Activated T-helper 1 cell treated with anti-CD3 and anti-CD28 coated beads, Interleukin-12 subunit alpha, Interleukin-12 subunit beta, Interleukin-2, Interleukin-4 antibody, amounts not matched to agents 30 ng/mL and 10 ng/mL and 1 ng/mL, durations not matched to agents 14 hours and 24 hours and 36 hours (primary cell): ENCODE data around the gene CHST2. TPM values are rescaled to one million over a fixed set of nuclear protein-coding genes. Genes with fewer than 3 reads are reported as not detected.

ENCODE experiments used
- DNase-seq: peaks from one replicate; pipeline ENCODE4 v3.0.0; 2021; ENCODE audit warnings: low spot score
- H3K27ac Mint-ChIP-seq: one replicate; pipeline ENCODE4 v1.8.0; 2021; ENCODE audit warnings: mild to moderate bottlenecking, mixed read lengths
- H3K27me3 Mint-ChIP-seq: one replicate; pipeline ENCODE4 v1.8.0; 2022; ENCODE audit warnings: mild to moderate bottlenecking, moderate library complexity, mixed read lengths; ENCODE audit not compliant: insufficient read depth
- H3K36me3 Mint-ChIP-seq: one replicate; pipeline ENCODE4 v1.8.0; 2021; ENCODE audit warnings: low read depth, mixed read lengths
- H3K4me1 Mint-ChIP-seq: one replicate; pipeline ENCODE4 v1.8.0; 2021; ENCODE audit warnings: low read depth, mixed read lengths
- H3K4me3 Mint-ChIP-seq: one replicate; pipeline ENCODE4 v1.8.0; 2021; ENCODE audit warnings: mild to moderate bottlenecking, moderate library complexity, mixed read lengths
- H3K9me3 Mint-ChIP-seq: one replicate; pipeline ENCODE4 v1.8.0; 2021; ENCODE audit warnings: mixed read lengths
- intact Hi-C: fragments of 100-400 bp; cut with micrococcal nuclease; formaldehyde crosslinking; loops from one replicate; pipeline ENCODE4 v1.15.1; 2024
- total RNA-seq: library from RNA; stranded (reverse); gene quantifications from 2 replicates; pipeline ENCODE4 v1.2.3, GENCODE V29; 2022

Gene CHST2
- total RNA-seq, 1 donor from 2014 or later = 11.4 TPM

- DNase-seq = no peak
- no peak overlapping the region for H3K4me3 Mint-ChIP-seq
These were observed 34.5 kb upstream of the CHST2 start for GRCh38 chr3:143084856-143085731.

GRCh38 chr3:143088835-143089234 is 30.7 kb upstream of the CHST2 start:
- Mint-ChIP-seq H3K27me3 (peaks cover 2% of the 10 kb centered on the region), H3K4me3 (no peak overlapping the region), H3K36me3 (no peaks in the 10 kb centered on the region), H3K27ac (no peak overlapping the region), H3K9me3 (no peaks in the 10 kb centered on the region), H3K4me1 (no peaks in the 10 kb centered on the region)
- no peak for DNase-seq
- intact Hi-C loops = no loop called here

More at GRCh38 chr3:143084856-143085731, 34.5 kb upstream of the CHST2 start:
- no peaks in the 10 kb centered on the region for H3K9me3 Mint-ChIP-seq
- H3K27me3 Mint-ChIP-seq = peaks cover 3% of the 10 kb centered on the region
- intact Hi-C loops = no loop called here
- H3K27ac Mint-ChIP-seq = no peak overlapping the region
- H3K4me1 Mint-ChIP-seq = peaks cover 12% of the 10 kb centered on the region
- H3K36me3 Mint-ChIP-seq = peaks cover 2% of the 10 kb centered on the region

- Mint-ChIP-seq H3K4me3 (no peak overlapping the region), H3K27ac (no peak overlapping the region), H3K36me3 (no peaks in the 10 kb centered on the region), H3K9me3 (no peaks in the 10 kb centered on the region), H3K4me1 (no peaks in the 10 kb centered on the region), H3K27me3 (peaks cover 2% of the 10 kb centered on the region)
- no peak for DNase-seq
- intact Hi-C loops = no loop called here
These were observed 29.6 kb upstream of the CHST2 start for GRCh38 chr3:143089965-143090364.

GRCh38 chr3:143090486-143090885 is 29.1 kb upstream of the CHST2 start:
- Mint-ChIP-seq H3K9me3 (no peaks in the 10 kb centered on the region), H3K4me3 (no peak overlapping the region), H3K36me3 (no peaks in the 10 kb centered on the region), H3K27ac (no peak overlapping the region), H3K4me1 (no peaks in the 10 kb centered on the region), H3K27me3 (peaks cover 2% of the 10 kb centered on the region)
- intact Hi-C loops = no loop called here
- no peak for DNase-seq

- H3K4me1 Mint-ChIP-seq = no peaks in the 10 kb centered on the region
- peaks cover 3% of the 10 kb centered on the region for H3K27me3 Mint-ChIP-seq
- H3K4me3 Mint-ChIP-seq = no peak overlapping the region
- no peak overlapping the region for H3K27ac Mint-ChIP-seq
- no peaks in the 10 kb centered on the region for H3K36me3 Mint-ChIP-seq
- intact Hi-C loops = no loop called here
- no peak for DNase-seq
- H3K9me3 Mint-ChIP-seq = no peaks in the 10 kb centered on the region
These were observed 28.4 kb upstream of the CHST2 start for GRCh38 chr3:143090976-143091837.

GRCh38 chr3:143092191-143092590 is 27.4 kb upstream of the CHST2 start:
- intact Hi-C loops = no loop called here
- H3K27ac Mint-ChIP-seq = no peak overlapping the region
- no peak overlapping the region for H3K4me3 Mint-ChIP-seq
- peaks cover 3% of the 10 kb centered on the region for H3K27me3 Mint-ChIP-seq
- DNase-seq = no peak
- no peaks in the 10 kb centered on the region for H3K36me3 Mint-ChIP-seq
- H3K4me1 Mint-ChIP-seq = no peaks in the 10 kb centered on the region
- peaks cover 5% of the 10 kb centered on the region for H3K9me3 Mint-ChIP-seq

GRCh38 chr3:143095813-143096212 is 23.8 kb upstream of the CHST2 start:
- H3K27ac Mint-ChIP-seq = no peak overlapping the region
- peaks cover 5% of the 10 kb centered on the region for H3K9me3 Mint-ChIP-seq
- no peak for DNase-seq
- H3K4me3 Mint-ChIP-seq = no peak overlapping the region
- intact Hi-C loops = no loop called here
- no peaks in the 10 kb centered on the region for H3K4me1 Mint-ChIP-seq
- H3K27me3 Mint-ChIP-seq = peaks cover 3% of the 10 kb centered on the region
- H3K36me3 Mint-ChIP-seq = no peaks in the 10 kb centered on the region

GRCh38 chr3:143098032-143098764 is 21.4 kb upstream of the CHST2 start:
- Mint-ChIP-seq H3K27me3 (peaks cover 5% of the 10 kb centered on the region), H3K9me3 (peaks cover 8% of the 10 kb centered on the region), H3K4me3 (no peak overlapping the region), H3K36me3 (no peaks in the 10 kb centered on the region), H3K27ac (no peak overlapping the region), H3K4me1 (peaks cover 2% of the 10 kb centered on the region)
- DNase-seq = no peak
- intact Hi-C loops = no loop called here

GRCh38 chr3:143099210-143099609 is 20.4 kb upstream of the CHST2 start:
- Mint-ChIP-seq H3K9me3 (peaks cover 15% of the 10 kb centered on the region), H3K27ac (no peak overlapping the region), H3K4me3 (no peak overlapping the region), H3K36me3 (no peaks in the 10 kb centered on the region), H3K27me3 (peaks cover 5% of the 10 kb centered on the region), H3K4me1 (peaks cover 8% of the 10 kb centered on the region)
- no peak for DNase-seq
- intact Hi-C loops = no loop called here

- no peaks in the 10 kb centered on the region for H3K36me3 Mint-ChIP-seq
- H3K4me3 Mint-ChIP-seq = no peak overlapping the region
- peaks cover 5% of the 10 kb centered on the region for H3K27me3 Mint-ChIP-seq
- H3K9me3 Mint-ChIP-seq = peaks cover 20% of the 10 kb centered on the region
- no peak for DNase-seq
- H3K4me1 Mint-ChIP-seq = peaks cover 8% of the 10 kb centered on the region
- H3K27ac Mint-ChIP-seq = no peak overlapping the region
- intact Hi-C loops = no loop called here
These were observed 19.9 kb upstream of the CHST2 start for GRCh38 chr3:143099690-143100089.

GRCh38 chr3:143100451-143100850 is 19.1 kb upstream of the CHST2 start:
- Mint-ChIP-seq H3K9me3 (peaks cover 26% of the 10 kb centered on the region), H3K4me3 (no peak overlapping the region)

GRCh38 chr3:143101792-143102381 is 17.7 kb upstream of the CHST2 start:
- no peaks in the 10 kb centered on the region for H3K36me3 Mint-ChIP-seq
- H3K27me3 Mint-ChIP-seq = peaks cover 4% of the 10 kb centered on the region
- no peak for DNase-seq
- intact Hi-C loops = no loop called here
- peaks cover 37% of the 10 kb centered on the region for H3K9me3 Mint-ChIP-seq
- H3K4me3 Mint-ChIP-seq = no peak overlapping the region
- peaks cover 8% of the 10 kb centered on the region for H3K4me1 Mint-ChIP-seq
- H3K27ac Mint-ChIP-seq = no peak overlapping the region

More at GRCh38 chr3:143100451-143100850, 19.1 kb upstream of the CHST2 start:
- intact Hi-C loops = no loop called here
- H3K27me3 Mint-ChIP-seq = peaks cover 5% of the 10 kb centered on the region
- H3K36me3 Mint-ChIP-seq = no peaks in the 10 kb centered on the region
- peaks cover 8% of the 10 kb centered on the region for H3K4me1 Mint-ChIP-seq
- no peak overlapping the region for H3K27ac Mint-ChIP-seq
- no peak for DNase-seq
